Fibroblast of skin of abdomen (primary cell): ENCODE measurements around the gene C1GALT1.

Source experiments
- DNase-seq: peaks from one replicate; pipeline ENCODE4 v3.0.0-alpha.2; 2013

C1GALT1 gene

GRCh38 chr7:7202375-7202720 is 20.0 kb downstream of the C1GALT1 start:
- no peak for DNase-seq

DNA sequence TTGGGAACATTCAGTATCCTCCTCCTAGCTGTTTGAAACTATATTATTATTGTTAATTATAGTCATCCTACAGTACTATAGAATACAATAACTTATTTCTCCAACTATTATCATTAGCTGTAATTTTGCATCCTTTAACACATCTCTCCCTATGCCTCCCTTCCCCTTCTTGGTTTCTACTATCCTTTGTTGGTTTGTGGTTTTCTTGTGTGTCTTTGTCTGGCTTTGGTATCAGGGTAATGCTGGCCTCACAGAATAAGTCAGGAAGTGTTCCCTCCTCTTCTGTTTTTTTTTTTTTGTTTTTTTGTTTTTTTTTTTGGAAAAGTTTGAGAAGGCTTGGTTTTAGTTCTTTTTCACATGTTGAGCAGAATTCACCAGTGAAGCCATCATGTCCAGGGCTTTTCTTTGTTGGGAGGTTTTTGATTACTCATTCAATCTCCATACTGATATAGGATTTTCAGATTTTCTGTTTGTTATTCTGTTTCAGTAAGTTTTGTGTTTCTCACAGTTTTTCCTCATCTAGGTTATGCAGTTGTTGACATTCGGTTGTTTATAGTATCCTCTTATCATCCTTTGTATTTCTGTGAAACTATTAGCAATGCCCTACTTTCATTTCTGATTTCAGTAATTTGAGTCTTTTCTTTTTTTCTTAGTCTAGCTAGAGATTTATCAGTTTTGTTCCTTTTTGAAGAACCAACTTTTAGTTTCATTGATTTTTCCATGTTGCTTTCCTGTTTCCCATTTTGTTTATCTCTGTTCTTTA is 21.6 kb downstream of the C1GALT1 start:
- DNase-seq: no peak

DNA sequence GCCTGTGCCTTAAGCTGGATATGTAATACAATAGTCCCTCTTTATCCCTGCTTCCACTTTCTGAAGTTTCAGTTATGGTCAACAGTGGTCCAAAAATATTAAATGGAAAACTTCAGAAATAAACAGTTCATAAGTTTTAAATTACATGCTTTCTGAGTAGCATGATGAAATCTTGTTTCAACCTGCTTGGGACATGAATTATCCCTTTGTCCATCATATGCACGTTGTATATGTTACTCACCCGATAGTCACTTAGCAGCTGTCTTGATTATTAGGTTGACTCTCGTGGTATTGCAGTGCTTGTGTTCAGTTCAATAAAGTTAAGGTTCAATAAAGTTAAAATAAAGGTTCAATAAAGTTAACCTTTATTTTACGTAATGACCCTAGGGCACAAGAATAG is 25.5 kb downstream of the C1GALT1 start:
- no peak for DNase-seq

DNA sequence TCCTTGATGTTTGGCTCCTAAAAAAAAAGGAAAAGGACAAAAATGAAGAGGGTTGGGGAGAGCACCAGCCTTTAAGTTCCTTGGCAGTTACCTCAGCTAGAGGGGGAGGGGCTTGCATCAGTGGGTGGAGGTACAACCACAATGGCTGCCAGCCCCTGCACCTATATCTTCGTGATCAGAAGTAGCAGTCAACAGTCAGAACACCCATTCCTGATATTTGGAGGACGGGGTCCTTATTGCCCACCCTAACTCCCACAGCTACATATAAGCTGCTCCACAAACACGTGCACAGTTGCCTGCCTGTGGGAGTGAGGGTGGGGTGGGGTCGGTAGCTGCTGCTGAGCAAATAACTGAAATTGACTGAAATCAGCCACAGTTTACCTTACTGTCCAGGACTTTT is 26.2 kb downstream of the C1GALT1 start:
- DNase-seq: no peak

- DNase-seq: no peak
Observed at GRCh38 chr7:7209412-7210050, 27.2 kb downstream of the C1GALT1 start.

DNA sequence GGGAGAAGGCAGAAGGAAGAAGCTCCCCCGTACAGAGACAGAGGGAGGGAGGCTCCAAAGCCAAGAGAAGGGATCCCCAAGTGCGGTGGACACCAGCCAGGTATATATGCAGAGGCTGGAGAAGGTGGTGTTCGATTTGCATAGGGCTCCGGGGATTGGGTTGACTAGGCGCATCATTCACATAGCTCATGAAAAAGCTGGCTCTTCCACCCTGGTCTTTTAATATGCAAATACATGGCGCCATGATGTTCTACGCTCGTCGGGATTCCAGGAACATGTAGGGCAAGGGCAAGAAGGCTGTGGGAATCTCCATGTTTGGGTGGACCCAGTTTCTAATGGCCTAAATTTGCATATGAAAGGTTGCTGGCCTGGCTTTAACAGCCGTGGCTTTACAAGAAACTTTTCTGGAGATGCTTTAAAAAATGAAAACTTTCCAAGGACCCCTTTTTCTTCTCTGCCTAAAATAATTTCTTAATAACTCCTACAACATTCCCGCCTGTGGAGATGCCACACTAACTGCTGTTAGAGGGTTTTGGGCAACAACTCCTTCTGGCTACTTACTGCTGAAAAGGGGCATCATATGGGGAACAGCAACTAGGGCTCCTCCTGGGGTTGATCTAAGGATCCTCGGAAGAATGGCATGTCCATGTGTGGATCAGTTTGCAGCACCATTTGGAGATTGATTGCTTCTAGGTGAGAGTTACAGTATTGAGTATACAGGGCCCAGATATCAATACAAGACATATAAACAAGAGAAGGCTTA is 28.3 kb downstream of the C1GALT1 start:
- no peak for DNase-seq

- DNase-seq: no peak
Observed at GRCh38 chr7:7212612-7213011, 30.3 kb downstream of the C1GALT1 start.

DNA sequence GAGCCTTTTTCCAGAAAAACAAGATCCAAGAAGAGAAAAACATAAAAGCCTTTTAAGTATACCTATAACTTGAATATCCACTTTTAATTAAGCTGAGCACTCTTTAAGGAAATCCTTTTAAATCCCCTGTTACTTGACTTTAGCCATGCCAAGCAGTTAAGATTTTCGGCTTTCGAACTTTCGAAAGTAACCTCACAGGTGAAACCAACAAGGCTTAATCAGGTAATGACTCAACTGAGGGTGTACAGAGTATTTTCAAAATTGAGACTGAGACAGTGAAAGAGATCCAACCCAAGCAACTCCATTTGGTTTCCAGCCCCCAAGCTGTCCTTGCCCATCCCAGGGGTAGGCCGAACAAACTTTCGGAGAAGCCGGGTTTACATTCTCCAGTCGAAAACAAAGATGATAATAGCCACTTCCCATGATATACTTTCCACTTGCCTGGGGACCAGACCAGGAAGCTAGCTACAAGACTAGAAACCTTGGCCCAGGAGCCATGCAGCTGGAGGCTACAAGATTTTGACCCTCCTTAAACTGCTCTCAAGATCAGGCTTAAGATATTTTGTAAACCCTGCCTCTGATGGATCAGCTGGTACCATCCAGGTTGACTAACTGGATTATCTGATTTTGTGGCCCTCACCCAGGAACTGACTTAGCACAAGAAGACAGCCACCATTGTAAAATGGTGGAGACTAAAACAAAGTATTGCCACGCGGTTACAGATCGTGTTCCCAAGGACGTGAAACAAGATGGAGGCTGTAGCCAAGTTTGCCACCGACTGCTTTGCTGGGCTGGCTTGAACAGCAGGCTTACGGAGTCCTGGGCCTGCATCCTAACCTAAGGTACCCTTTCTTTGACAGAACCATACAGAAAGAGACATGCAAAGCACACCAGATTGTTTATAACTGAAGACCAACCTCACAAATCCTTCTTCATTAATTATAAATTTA is 32.3 kb downstream of the C1GALT1 start:
- no peak for DNase-seq

DNA sequence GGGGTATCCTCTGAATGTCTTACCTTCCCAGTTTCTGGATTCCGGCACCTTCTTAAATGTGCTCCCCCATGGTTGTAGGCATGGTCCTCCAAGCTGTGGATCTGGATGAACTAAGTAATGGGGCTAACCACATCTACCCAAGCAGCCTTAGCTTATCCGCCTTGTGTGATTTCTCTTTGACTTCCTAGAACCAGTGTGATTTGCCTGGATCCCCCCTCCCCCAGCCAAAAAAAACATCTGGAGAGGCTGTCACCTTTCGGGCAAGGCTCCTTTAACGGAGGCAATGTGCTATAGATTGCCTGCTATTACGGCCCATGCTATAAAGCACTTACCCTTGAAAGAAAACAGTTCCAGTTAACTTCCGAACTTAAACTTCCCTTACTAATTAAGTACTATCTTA is 33.9 kb downstream of the C1GALT1 start:
- DNase-seq: no peak

- DNase-seq: no peak
Observed at GRCh38 chr7:7219216-7219615, 36.9 kb downstream of the C1GALT1 start.

GRCh38 chr7:7220821-7221220 is 38.5 kb downstream of the C1GALT1 start:
- DNase-seq: no peak

DNA sequence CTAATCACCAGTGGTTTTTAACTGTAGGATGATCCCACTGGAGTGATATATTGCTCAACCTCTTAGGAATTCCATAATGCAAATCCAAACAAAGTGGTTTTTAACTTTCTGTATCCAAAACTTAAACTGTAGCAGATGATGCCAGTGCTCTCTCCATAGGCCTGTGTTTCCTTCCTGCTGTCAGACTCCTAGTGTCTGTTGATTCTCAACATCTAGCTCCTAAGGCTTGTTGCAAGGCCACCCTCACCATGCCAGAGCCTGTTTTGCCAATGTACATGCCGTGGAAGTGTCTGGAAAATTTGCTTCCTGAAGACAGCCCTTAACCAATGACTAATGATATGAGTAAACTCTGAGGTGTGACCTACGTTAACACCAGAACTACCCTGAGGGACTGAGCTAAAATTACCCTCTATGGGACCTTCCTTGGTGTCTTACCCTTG is 39.3 kb downstream of the C1GALT1 start:
- DNase-seq: peak; percentile 76

DNA sequence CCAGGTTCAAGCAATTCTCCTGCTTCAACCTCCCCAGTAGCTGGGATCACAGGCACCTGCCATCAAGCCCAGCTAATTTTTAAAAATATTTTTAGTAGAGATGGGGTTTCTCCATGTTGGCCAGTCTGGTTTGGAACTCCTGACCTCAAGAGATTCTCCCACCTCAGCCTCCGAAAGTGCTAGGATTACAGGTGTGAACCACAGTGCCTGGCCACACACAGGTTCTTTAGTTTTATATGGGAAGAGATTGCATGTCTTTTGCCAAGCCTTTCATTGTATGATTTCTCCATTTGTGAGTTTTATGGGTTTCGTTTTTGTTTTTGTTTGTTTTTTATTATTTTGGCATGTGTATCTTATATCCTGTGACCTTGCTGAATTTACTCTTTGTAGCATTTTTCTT is 40.9 kb downstream of the C1GALT1 start:
- no peak for DNase-seq

DNA sequence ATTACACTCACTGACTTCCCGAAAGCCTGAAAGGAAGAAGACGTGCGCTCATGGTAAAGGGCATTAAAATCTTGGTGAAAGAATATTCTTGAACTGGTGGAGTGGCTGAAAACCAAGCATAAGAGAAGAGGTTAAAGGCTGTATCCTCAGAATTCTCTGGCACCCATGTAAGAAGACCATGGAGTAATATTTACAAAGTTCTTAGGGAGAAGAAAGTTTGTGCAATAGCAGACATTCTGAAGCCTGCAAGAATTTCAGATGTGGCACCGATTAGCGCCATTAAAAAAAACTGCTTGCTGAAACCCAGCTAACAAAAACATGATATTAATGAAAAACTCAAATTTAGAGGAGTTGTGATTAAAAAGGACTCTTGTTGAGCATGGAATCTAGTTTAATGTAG is 44.1 kb downstream of the C1GALT1 start:
- DNase-seq: no peak

DNA sequence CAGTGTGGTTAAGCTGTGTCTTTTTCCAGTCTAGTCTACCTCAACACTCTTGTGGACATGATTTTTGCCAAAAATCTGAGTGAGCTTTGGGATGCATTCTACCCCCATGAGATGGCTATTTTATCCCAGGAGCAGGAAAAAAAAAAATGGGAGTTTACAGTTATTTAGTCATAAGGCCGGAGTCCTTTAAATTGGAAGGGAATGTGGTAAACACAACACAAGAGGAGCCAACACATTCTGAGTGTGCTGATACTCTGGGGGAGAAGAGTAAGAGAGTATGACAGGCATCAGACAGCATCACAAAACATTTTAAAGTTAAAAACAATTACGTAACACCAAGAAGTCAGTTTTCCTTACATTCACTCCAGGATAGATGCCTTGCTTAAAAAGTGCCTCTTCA is 46.1 kb downstream of the C1GALT1 start:
- peak; percentile 16 for DNase-seq

GRCh38 chr7:7228967-7229366 is 46.6 kb downstream of the C1GALT1 start:
- no peak for DNase-seq

- no peak for DNase-seq
Observed at GRCh38 chr7:7231000-7231399, 48.7 kb downstream of the C1GALT1 start.

DNA sequence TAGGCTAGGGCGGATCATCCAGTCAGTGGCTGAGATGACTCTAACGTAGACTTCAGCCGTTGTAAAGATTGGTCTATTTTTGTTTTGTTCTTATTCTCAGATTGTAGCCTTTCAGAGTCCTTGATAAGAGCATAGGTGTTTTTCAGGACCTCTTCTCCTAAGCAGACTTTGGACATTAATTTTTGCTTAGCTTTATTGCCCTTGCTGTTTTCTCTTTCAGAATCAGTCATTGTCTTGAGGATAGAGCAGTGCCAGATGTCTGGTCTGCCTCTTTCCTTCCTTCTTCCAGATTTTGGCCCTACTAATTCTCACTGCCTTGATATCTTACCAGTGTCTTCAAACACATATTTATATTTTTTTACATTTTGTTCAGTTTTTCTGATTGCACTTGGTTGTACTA is 49.5 kb downstream of the C1GALT1 start:
- no peak for DNase-seq

GRCh38 chr7:7235347-7235746 is 53.0 kb downstream of the C1GALT1 start:
- DNase-seq: no peak

- DNase-seq: no peak
Observed at GRCh38 chr7:7236041-7236440, 53.7 kb downstream of the C1GALT1 start.

DNA sequence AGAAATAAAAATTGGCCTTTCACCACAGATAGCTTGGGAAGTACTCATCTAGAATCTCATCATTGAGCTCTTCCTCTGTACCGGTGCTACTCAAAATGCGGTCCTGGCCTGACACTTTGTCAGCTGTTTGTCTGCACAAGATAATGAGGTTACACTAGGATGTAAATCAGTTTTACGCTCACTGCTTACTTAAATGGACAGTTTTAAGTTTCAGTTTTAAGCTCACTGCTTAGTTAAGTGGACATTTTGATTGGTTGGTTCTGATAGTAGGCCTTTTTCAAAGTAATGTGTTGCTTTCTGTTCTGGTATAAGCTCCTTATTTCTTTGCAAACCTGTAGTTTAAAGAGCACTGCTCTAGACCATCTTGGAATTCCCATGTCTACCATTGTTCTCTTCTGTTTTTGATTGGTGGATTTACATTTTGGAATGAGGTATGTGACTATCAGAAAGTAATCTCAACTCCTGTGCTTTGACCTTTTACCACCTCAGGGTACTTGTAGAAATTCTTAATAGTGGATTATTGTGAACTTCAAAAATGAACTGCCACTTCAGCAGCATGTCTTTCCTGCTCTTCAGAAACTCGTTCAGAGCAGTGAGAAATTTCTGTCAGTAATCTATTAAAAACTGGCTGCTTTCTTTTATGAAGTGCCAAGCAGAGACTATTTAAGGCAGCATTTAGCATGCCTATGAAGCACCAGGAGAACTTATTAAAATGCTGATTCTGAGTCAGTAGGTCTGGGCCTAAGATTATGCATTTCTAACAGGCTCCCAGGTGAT is 55.0 kb downstream of the C1GALT1 start:
- DNase-seq: no peak

- no peak for DNase-seq
Observed at GRCh38 chr7:7237978-7238267, 55.6 kb downstream of the C1GALT1 start.
